Measurements from ENCODE around the gene VILL.

GRCh38 chr3:37991109-37991508 is 523 bp downstream of the VILL start:
- TF ChIP-seq SRF (IDR thresholded peaks at IDR 0.05; ENCODE audit: low read depth) (no peak), FOSL1 (IDR thresholded peaks at IDR 0.05; ENCODE audit: low read depth) (no peak), RAD21 (IDR thresholded peaks at IDR 0.05; ENCODE audit: low read depth) (no peak), SP1 (IDR thresholded peaks at IDR 0.05; ENCODE audit: low read depth) (no peak)
- TF ChIP-seq, protein P1, sequence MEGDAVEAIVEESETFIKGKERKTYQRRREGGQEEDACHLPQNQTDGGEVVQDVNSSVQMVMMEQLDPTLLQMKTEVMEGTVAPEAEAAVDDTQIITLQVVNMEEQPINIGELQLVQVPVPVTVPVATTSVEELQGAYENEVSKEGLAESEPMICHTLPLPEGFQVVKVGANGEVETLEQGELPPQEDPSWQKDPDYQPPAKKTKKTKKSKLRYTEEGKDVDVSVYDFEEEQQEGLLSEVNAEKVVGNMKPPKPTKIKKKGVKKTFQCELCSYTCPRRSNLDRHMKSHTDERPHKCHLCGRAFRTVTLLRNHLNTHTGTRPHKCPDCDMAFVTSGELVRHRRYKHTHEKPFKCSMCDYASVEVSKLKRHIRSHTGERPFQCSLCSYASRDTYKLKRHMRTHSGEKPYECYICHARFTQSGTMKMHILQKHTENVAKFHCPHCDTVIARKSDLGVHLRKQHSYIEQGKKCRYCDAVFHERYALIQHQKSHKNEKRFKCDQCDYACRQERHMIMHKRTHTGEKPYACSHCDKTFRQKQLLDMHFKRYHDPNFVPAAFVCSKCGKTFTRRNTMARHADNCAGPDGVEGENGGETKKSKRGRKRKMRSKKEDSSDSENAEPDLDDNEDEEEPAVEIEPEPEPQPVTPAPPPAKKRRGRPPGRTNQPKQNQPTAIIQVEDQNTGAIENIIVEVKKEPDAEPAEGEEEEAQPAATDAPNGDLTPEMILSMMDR (IDR thresholded peaks at IDR 0.05 in 2 of 3, conservative IDR thresholded peaks at IDR 0.05 in 1 of 3; ENCODE audit: borderline replicate concordance in 1 of 3, insufficient read depth in 1 of 3, low read depth in 2 of 3, low read length in 2 of 3), result no peak
- TF ChIP-seq, protein P2, sequence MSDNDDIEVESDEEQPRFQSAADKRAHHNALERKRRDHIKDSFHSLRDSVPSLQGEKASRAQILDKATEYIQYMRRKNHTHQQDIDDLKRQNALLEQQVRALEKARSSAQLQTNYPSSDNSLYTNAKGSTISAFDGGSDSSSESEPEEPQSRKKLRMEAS (IDR thresholded peaks at IDR 0.05), result no peak
